GM18867 (cell line): ENCODE data around the gene FAM25A.
"Not testable (repeated sequence)": the region's sequence is repeated elsewhere in the genome, so short reads cannot be mapped to it uniquely, and the experiment has no call there.

Experiments used
- ATAC-seq: cut with Tn5 transposase; IDR thresholded peaks from one replicate; pipeline ENCODE4 v1.9.1; 2021; ENCODE audit warnings: mild to moderate bottlenecking, moderate library complexity; ENCODE audit not compliant: unreplicated experiment

The FAM25A gene

GRCh38 chr10:87020056-87020455 lies at the start of gene FAM25A:
FAM25A (plus strand) TSS chr10:87020294; CDS start chr10:87020325, 31 bp downstream.
- ATAC-seq = not testable (repeated sequence)

- no peak for ATAC-seq
These were observed 49.2 kb upstream of the FAM25A start for GRCh38 chr10:86970982-86971231.

- ATAC-seq = peak; percentile 81
These were observed 48.7 kb upstream of the FAM25A start for GRCh38 chr10:86971232-86971991.

- no peak for ATAC-seq
These were observed 47.3 kb upstream of the FAM25A start for GRCh38 chr10:86972613-86973380.

GRCh38 chr10:86974484-86974883 lies 45.6 kb upstream of the FAM25A start:
- ATAC-seq = no peak

GRCh38 chr10:86976362-86977056 lies 43.6 kb upstream of the FAM25A start:
- ATAC-seq = no peak

GRCh38 chr10:86978457-86978856 lies 41.6 kb upstream of the FAM25A start:
- not testable (repeated sequence) for ATAC-seq

- ATAC-seq = no peak
These were observed 40.7 kb upstream of the FAM25A start for GRCh38 chr10:86979296-86979818.

GRCh38 chr10:86979977-86980448 lies 40.1 kb upstream of the FAM25A start:
- ATAC-seq = no peak

- ATAC-seq = not testable (repeated sequence)
These were observed 39.1 kb upstream of the FAM25A start for GRCh38 chr10:86981020-86981419.

- ATAC-seq = no peak
These were observed 38.4 kb upstream of the FAM25A start for GRCh38 chr10:86981716-86982115.

GRCh38 chr10:86984498-86984897 lies 35.6 kb upstream of the FAM25A start:
- not testable (repeated sequence) for ATAC-seq

- no peak for ATAC-seq
These were observed 31.6 kb upstream of the FAM25A start for GRCh38 chr10:86988520-86988919.

GRCh38 chr10:86991362-86991761 lies 28.7 kb upstream of the FAM25A start:
- not testable (repeated sequence) for ATAC-seq

GRCh38 chr10:86992456-86992855 lies 27.6 kb upstream of the FAM25A start:
- no peak for ATAC-seq

- ATAC-seq = no peak
These were observed 27.2 kb upstream of the FAM25A start for GRCh38 chr10:86992929-86993328.

GRCh38 chr10:86999802-87000403 lies 20.2 kb upstream of the FAM25A start:
- not testable (repeated sequence) for ATAC-seq

GRCh38 chr10:87000491-87000890 lies 19.6 kb upstream of the FAM25A start:
- ATAC-seq = no peak

- ATAC-seq = not testable (repeated sequence)
These were observed 13.0 kb upstream of the FAM25A start for GRCh38 chr10:87007124-87007523.

- ATAC-seq = not testable (repeated sequence)
These were observed 12.4 kb upstream of the FAM25A start for GRCh38 chr10:87007674-87008073.

GRCh38 chr10:87008303-87008702 lies 11.8 kb upstream of the FAM25A start:
- ATAC-seq = not testable (repeated sequence)
